ENCODE results near the gene GRID1.

GRID1 gene

DNA sequence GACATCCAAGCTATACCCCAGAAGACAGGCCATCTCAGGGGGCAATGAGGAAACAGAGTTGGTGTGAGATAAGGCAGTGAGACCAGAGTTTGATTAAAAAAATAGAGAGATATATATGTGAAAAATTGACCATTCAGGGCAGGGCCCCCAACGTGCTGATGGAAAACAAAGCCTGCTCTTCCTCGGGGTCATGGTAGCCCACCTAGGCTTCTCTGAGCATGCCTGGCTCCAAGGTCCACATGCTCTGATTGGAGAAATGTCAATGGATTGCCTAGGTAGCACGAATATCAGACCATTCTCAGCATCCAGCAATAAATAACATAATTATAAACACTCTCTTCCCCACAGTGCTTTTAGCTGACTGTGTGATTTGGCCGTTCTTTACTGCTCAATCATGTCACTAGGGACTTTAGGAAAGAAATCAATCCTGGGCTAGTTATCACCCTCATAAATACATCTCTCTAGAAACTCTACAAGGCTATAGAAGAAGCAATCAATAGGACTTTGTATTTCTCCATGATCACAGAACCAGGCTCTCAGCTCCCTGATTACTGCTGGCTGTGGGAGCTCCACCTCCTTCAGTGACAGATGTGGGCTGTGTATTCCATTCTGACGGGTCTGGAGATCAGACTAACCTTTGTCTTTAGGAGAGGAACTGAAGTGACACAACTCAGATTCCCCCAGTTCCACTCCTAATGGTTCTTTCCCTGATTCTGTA is 766.4 kb downstream of the GRID1 start:
- no peak for DNase-seq

DNA sequence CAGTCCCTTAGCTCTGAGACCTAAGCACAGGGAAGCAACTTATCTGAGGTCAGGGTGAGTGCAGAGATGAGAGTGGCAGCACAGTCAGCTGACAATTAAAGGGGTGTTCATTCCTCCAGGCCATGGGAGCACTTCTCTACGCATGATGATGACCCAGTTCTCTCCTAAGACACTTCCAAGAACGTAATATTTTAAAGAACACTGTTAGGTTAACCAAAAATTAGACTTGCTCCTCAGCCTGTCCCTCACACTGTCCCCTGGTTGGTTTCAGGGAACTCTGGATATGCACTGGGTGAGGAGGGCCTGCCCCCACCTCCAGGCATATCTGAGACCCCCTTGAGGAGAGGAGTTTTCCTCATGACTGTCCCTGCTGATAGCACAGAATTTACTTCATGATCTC is 767.5 kb downstream of the GRID1 start:
- DNase-seq: no peak

DNA sequence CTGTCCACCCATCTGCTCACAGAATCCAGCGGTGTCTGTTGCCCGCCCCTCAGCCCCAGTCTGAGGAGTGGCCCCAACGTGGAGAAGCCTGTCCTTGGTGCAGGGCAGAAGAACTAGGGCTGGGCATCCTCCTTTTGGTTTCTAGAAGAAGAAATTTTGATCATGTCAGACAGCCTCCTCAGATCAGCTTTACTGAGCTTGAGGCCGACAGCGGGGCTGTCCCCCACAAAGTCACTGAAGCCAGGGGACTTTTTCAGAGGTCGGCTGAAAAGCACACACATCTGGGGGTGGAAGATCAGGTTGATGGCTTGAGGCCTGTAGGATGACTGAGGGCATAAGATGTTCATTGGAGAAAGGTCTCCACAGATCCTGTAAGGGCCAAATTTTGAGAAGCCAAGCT is 767.9 kb downstream of the GRID1 start:
- no peak for DNase-seq

DNA sequence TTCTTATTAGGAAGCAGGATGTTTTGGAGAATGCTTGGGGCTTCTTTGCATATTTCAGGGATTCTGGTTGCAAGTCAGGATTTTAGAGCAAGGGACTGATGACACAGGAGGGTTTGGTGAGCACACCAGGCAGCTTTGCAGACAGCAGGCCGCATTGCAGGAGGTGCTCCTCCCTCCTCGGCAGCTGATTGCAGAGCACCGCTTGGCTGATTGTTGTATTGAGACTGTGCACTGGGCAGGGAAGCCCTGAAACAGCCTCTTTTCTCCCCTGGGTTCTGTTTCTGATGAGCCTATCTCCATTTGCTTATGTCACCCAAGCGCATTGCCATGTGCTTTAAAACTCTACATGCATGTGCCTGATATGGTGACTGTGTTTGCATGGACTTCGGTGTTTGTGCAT is 769.6 kb downstream of the GRID1 start:
- DNase-seq: no peak

DNA sequence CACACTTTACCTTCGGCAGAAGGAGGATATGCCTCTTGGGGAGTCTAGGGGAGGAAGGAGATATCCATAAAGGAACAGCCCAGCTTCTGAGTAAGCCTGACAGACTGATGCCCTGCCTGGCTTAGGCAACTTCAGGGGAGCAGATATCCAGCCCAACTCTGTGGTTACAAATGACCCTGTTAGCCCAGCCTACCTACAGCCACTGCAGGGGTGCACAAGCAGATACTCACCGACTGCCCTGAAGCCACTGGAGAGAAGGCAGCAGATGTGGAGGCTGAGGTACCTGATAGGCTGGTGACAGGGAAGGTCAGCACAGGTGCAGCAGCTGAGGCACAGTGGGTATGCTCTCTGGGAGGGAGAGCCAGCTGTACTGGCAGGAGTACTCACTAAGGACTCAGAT is 770.2 kb downstream of the GRID1 start:
- no peak for DNase-seq

DNA sequence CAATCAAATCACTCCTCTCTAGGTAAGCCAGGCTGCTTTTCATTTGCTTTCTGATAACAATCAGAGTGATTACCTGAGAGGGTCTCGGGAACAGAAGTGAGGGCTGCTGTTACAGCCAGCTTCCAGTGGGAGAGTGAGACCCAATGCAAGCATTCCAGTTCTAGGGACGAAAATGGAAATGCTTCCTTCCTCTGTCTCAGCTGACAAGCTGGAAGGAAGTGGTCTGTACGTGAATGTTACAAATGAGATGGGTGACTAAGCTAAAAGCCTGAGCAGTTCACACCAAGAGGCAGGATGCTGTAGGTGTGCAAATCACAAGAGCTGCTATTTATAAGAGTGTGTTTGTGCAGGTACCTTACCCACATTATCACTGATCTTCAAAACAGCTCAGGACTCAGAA is 772.4 kb downstream of the GRID1 start:
- DNase-seq: no peak

DNA sequence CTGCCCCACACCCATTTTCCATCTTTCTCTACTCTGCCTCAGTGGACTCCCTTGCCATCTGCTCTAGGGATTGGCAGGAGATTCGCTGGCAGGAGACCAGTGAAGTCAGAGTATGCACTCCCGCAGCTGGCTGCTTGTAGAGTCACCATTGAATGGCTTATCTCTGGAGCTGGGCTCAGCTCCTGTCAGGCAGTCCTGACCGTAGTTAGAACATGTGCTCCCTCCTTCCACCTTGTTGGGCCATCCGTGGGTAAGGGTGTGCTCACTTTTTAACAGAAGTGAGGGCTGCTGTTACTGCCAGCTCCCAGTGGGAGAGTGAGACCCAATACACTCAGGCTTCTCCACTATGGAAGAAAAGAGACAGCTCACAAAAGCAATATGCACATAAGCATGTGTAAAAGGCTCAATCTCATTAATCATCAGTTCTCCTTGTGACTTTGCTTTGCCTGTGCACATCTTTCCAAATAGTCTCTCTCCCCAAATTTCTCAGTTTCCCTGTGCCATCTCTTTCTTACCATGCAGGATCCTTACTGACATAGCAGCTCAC is 773.3 kb downstream of the GRID1 start:
- no peak for DNase-seq

DNA sequence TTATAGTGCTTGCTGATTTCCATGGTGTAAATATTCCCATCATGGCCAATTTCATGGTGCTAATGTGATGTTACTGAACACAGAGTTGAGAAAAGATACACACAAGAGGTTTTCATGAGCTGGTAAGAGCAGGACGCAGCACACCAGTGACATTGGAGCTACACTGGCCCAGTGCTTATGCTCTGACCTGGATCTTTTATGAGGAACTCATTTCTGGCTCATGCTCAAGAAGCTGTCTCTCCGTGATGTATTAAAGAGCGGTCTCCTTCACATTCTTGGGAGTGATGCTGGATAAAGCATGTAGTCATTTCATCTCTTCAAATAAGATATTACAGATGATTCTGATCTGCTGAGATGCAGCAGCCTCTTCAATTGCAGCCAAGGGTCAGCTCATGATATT is 785.2 kb downstream of the GRID1 start:
- no peak for DNase-seq

DNA sequence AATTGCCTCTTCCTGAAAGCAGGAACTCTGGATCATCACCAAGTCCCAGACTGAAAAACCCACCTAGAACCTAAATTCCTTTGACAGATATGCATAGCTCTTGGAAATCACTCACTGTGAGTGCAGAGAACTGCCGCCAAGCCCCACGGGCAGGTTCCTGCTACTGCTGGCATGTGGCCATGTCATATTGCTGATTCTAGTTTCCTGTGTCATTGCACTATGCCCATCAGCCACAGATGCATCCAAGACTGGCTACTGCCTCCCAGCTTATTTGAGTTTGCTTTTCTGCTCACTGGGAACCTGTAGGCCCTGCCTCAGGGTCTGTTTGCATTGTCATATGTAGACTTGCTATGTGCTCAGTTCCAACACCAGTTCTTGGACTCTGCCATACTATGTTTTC is 786.0 kb downstream of the GRID1 start:
- no peak for DNase-seq

DNA sequence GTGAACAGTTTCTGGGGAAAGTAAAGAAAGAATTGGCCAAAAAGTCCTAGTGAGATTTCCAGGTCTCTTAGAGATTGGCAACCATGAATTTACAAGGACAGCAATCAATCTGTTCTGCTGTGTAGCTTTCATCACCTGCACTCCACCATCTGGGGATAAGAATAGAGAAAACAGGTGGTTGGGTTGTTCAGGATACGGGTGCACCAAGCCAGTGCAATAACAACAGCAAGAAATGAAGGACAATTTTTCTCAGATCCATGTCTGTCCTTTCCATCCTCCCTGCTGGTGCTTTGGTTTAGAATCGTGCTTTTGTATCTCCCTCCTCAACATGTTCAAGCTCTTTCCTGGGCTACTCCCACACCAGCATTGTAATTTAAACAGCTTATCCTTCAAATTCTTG is 787.7 kb downstream of the GRID1 start:
- DNase-seq: no peak

DNA sequence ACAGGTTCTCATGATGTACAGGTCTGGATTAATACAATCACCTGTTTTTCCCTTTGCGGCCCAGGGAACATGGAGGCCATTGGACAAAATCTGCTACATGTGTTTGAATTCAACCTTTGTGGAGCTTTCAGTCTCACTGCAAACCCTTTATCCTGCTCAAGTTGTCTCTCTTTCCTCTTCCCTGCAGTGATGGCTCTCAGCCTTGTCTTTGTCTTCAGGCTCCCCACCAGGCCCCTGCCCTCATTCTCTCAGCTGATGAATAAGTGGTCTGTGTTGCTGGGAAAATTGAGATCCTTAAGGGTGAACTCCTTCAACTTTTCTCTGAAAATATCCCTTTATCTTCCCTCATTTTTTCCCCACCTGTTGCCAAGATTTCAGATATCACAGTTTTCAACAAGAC is 791.2 kb downstream of the GRID1 start:
- no peak for DNase-seq

DNA sequence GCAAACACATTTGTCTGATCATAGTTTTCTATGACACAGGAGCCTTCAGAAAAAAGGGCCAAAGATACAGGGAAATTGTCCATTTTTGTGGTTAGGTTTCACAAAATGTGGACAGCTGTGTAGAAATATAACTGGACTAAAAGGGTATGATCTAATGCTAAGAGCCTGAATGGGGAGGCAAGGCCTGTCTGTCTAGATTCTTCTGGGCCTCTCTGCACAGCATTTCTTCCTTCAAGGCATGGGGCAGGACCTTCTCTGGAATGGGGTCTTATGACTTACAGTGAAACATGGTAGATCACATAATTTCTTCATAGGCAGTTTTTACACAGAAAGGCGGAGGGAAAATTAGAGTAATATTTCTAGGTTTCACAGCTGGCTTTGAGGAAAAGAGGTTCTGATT is 795.7 kb downstream of the GRID1 start:
- no peak for DNase-seq

DNA sequence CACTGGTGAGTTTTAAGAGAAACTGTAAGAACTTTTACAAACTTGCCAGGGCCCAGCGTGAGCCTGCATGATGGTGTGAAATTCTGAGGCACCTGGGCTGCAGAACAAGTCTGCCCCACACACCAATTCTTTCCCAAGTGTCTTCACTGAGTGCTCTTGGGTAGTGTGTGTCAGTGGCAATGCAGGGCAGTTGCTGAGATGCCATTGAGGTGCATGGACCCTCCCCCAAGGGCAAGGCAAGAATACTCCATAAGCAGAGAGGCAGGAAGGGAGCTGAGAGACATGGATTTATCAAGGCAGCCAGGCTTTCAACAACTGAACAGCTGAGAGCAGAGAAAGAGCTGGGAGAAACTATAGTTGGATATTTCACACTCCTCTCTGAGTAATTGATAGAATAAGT is 801.2 kb downstream of the GRID1 start:
- DNase-seq: no peak

DNA sequence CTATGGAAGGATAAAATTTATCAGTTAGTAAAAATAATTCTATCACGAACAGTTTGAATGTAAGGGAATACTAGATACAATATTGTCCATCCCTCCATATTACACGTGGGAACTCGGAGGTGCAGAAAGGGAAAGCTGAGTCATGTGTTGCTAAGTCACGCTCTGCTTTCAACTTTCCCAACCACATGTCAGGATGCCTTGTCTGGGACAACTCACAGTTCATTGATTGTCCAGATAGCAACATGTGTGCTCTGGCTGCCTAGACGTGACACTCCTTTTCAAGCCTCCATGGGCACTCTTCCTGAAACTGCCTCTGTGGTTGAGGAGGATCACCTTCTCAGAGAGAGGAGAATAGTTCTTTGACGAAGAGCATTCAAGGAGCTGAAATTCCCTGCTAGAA is 808.1 kb downstream of the GRID1 start:
- no peak for DNase-seq

DNA sequence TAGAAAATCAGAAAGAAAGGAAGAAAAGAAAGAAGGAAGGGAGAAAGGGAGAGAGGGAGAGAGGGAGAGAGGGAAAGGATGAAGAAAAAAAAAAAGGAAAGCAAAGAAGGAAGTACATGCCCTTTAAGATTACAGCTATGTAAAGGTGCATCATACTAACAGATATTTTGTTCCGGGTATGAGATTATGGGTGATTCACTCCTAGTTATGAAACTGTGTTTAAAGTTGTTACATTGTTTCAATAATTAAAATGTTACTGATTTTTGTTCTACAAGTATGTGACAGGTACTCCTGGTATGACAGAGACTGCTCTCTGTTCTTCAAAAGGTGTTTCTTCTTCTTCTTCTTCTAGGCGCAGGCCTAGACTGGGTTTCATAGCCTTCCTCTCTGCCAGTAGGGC is 808.9 kb downstream of the GRID1 start:
- DNase-seq: no peak

DNA sequence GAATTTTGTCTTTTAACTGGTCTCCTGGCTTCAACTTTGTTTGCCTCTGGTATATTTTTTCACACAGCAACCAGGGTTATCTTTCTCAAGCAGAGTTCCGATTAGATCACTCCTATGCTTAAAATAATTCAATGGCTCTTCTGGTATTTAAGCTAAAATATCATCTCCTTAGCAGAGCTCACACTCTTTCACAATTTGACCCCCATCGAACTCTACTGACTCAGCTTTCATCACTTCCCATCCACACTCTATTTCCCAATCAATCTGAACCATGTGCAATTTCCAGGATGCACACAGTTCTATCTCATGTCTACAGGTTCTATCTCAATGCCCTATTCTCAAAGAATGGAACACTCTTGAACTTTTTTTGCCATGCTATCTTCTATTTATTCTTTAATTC is 809.5 kb downstream of the GRID1 start:
- DNase-seq: no peak
